HCT116 (cell line): ENCODE measurements around the gene TIMM44. TPM values are rescaled to one million over a fixed set of nuclear protein-coding genes. Genes with fewer than 3 reads are reported as not detected.

Source experiments
- ATAC-seq: fragments of 200-7000 bp; cut with Tn5 transposase; 2 replicates; pipeline ENCODE4 v1.9.1; 2020; ENCODE audit warnings: mild to moderate bottlenecking, moderate library complexity
- BruUV-seq: library from RNA; stranded (reverse); fragments of 400-500 nt; replicated peaks from 2 replicates; lab custom pipeline; 2021; lab: Mats Ljungman, UMichigan
- CTCF ChIA-PET: fragments of 300-600 bp; sonication (Branson Sonifier 250); formaldehyde crosslinking; loops from one replicate; lab custom pipeline; 2021; ENCODE audit warnings: antibody characterized with exemption; lab: Charles Lee
- POLR2A ChIA-PET: fragments of 300-600, 350-600 bp; sonication (Branson Sonifier 250); formaldehyde crosslinking; loops from one replicate; lab custom pipeline; 2021; ENCODE audit warnings: antibody characterized with exemption; lab: Charles Lee
- RAD21 ChIA-PET, 2 experiments: fragments of 300-600 bp; sonication (Branson Sonifier 250); formaldehyde crosslinking; loops; one replicate each; lab custom pipeline; 2023; ENCODE audit warnings: low total read pairs in 2 of 2; ENCODE audit not compliant: uncharacterized antibody in 2 of 2, unreplicated experiment in 2 of 2, low non-redundant PET in 1 of 2; lab: Charles Lee
- DNase-seq: peaks from one replicate; pipeline ENCODE4 v3.0.0-alpha.2; 2010; ENCODE audit warnings: low read depth, low spot score
- H2AFZ ChIP-seq: fragments of 200-600 bp; shearing (Covaris generic), sonication (generic); 2 replicates; pipeline ENCODE4 v1.6.1; 2017; ENCODE audit warnings: low read depth, mixed run types, mixed read lengths, antibody characterized with exemption, low read length; ENCODE audit not compliant: poor library complexity, severe bottlenecking
- H3K27ac ChIP-seq: 2 replicates; pipeline ENCODE4 v1.5.1; 2012; ENCODE audit warnings: low read depth, low read length
- H3K27me3 ChIP-seq: fragments of 200-600 bp; sonication (generic); 2 replicates; pipeline ENCODE4 v1.6.1; 2016; ENCODE audit warnings: mixed run types, low read length, mixed read lengths; ENCODE audit not compliant: insufficient read depth
- H3K36me3 ChIP-seq, 2 experiments: fragments of 200-500 bp in 1 of 2; fragments of 200-600 bp in 1 of 2; sonication (Bioruptor generic) in 1 of 2; sonication (generic) in 1 of 2; 2 replicates each; pipeline versions ENCODE4 v1.5.1 to v1.6.1; 2014 to 2016; ENCODE audit warnings: low read length in 2 of 2, inconsistent platforms in 1 of 2, mixed read lengths in 1 of 2, mixed run types in 1 of 2; ENCODE audit not compliant: insufficient read depth in 2 of 2, control insufficient read depth in 1 of 2
- H3K4me1 ChIP-seq, 2 experiments: fragments of 200-600 bp in 1 of 2; sonication (generic) in 1 of 2; 2 replicates each; pipeline versions ENCODE4 v1.5.1 to v1.6.1; 2012 to 2017; ENCODE audit warnings: low read length in 2 of 2, inconsistent platforms in 1 of 2, mild to moderate bottlenecking in 1 of 2, mixed read lengths in 1 of 2, mixed run types in 1 of 2, moderate library complexity in 1 of 2; ENCODE audit not compliant: insufficient read depth in 2 of 2, control insufficient read depth in 1 of 2
- H3K4me2 ChIP-seq: fragments of 200-600 bp; sonication (generic); 2 replicates; pipeline ENCODE4 v1.6.1; 2017; ENCODE audit warnings: mixed run types, low read length, mixed read lengths
- H3K4me3 ChIP-seq, 2 experiments: fragments of 200-600 bp in 1 of 2; sonication (generic) in 1 of 2; replicated peaks in 1 of 2; 2 replicates each; pipeline ENCODE4 v1.5.1; 2011 to 2016; ENCODE audit warnings: low read length in 2 of 2, control low read depth in 1 of 2, low read depth in 1 of 2, mild to moderate bottlenecking in 1 of 2, mixed read lengths in 1 of 2, mixed run types in 1 of 2
- H3K79me2 ChIP-seq: fragments of 200-600 bp; sonication (generic); 2 replicates; pipeline ENCODE4 v1.6.1; 2017; ENCODE audit warnings: mild to moderate bottlenecking, mixed run types, low read length, moderate library complexity, mixed read lengths; ENCODE audit not compliant: insufficient read depth
- H3K9ac ChIP-seq: fragments of 200-600 bp; sonication (generic); 2 replicates; pipeline ENCODE4 v1.6.1; 2016; ENCODE audit warnings: low read length, mixed read lengths
- H3K9me2 ChIP-seq: fragments of 200-600 bp; sonication (generic), shearing (Covaris generic); 2 replicates; pipeline ENCODE4 v1.6.1; 2017; ENCODE audit warnings: mixed run types, mild to moderate bottlenecking, moderate library complexity; ENCODE audit not compliant: insufficient read depth
- H3K9me3 ChIP-seq, 2 experiments: fragments of 200-500 bp in 1 of 2; fragments of 200-600 bp in 1 of 2; sonication (Bioruptor generic) in 1 of 2; sonication (generic) in 1 of 2; 2 replicates each; pipeline ENCODE4 v1.6.1; 2014 to 2017; ENCODE audit warnings: low read length in 2 of 2, mixed read lengths in 2 of 2, inconsistent platforms in 1 of 2, low read depth in 1 of 2, mild to moderate bottlenecking in 1 of 2, mixed run types in 1 of 2, moderate library complexity in 1 of 2; ENCODE audit not compliant: control insufficient read depth in 1 of 2, insufficient read depth in 1 of 2
- H4K20me1 ChIP-seq: fragments of 200-600 bp; sonication (generic), shearing (Covaris generic); 2 replicates; pipeline ENCODE4 v1.6.1; 2017; ENCODE audit warnings: mixed run types, mild to moderate bottlenecking, moderate library complexity; ENCODE audit not compliant: insufficient read depth
- ATF3 ChIP-seq: IDR thresholded peaks from 2 replicates; pipeline ENCODE4 v1.6.1; 2012
- CEBPB ChIP-seq: IDR thresholded peaks from 2 replicates; pipeline ENCODE4 v1.6.1; 2012; ENCODE audit warnings: low read depth
- FOSL1 ChIP-seq: IDR thresholded peaks from 2 replicates; pipeline ENCODE4 v1.6.1; 2012; ENCODE audit warnings: low read depth
- JUND ChIP-seq: IDR thresholded peaks from 2 replicates; pipeline ENCODE4 v1.6.1; 2012
- SIN3A ChIP-seq: IDR thresholded peaks from 2 replicates; pipeline ENCODE4 v1.6.1; 2012; ENCODE audit warnings: low read depth
- SP1 ChIP-seq: IDR thresholded peaks from 2 replicates; pipeline ENCODE4 v1.6.1; 2012; ENCODE audit warnings: low read depth
- YY1 ChIP-seq: IDR thresholded peaks from 2 replicates; pipeline ENCODE4 v1.6.1; 2011; ENCODE audit warnings: low read length, low read depth, moderate library complexity, mild to moderate bottlenecking; ENCODE audit not compliant: insufficient replicate concordance; ENCODE audit errors: extremely low read depth
- ZFX ChIP-seq: fragments of 450-650 bp; IDR thresholded peaks from 2 replicates; pipeline ENCODE4 v1.6.1; 2017
- intact Hi-C: fragments of 100-400 bp; cut with micrococcal nuclease; formaldehyde crosslinking; loops from 2 replicates; pipeline ENCODE4 v1.10.0; 2022
- total RNA-seq: library from RNA; stranded (reverse); gene quantifications from one replicate; pipeline ENCODE4 v1.2.1, GENCODE V29; 2021; ENCODE audit not compliant: unreplicated experiment
- TF ChIP-seq, protein P1 (sequence below): IDR thresholded peaks from 2 replicates; pipeline ENCODE4 v1.6.1; 2012; ENCODE audit warnings: low read depth
- TF ChIP-seq, protein P2 (sequence below): IDR thresholded peaks from 2 replicates; pipeline ENCODE4 v1.6.1; 2012

Gene TIMM44
- total RNA-seq, 1 experiment from 2014 or later, result 136 TPM

DNA sequence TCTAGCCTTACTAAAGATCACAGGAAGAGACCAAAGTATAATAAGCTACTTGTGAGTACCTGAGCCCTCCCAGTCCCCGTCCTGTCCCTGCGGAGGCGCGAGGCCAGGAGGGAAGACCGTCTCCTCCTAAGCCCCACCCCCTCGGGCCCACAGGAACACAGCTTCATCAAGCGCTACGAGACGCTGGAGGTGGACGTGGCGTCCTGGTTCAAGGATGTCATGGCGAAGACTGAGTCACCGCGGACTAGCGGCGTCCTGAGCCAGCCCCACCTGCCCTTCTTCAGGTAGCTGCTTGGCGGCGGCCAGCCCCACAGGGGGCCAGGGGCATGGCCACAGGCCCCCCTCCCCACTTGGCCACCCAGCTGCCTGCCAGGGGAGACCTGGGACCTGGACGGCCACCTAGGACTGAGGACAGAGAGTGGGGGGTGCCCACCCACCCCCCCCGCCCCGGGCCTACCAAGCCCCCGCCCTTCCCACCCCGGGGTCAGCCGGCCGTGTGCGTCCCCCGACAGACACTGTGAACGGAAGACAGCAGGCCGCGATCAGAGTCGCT is 31.2 kb downstream of the TIMM44 start (continued):
- TF ChIP-seq ZFX, result no peak
- TF ChIP-seq, protein P1, sequence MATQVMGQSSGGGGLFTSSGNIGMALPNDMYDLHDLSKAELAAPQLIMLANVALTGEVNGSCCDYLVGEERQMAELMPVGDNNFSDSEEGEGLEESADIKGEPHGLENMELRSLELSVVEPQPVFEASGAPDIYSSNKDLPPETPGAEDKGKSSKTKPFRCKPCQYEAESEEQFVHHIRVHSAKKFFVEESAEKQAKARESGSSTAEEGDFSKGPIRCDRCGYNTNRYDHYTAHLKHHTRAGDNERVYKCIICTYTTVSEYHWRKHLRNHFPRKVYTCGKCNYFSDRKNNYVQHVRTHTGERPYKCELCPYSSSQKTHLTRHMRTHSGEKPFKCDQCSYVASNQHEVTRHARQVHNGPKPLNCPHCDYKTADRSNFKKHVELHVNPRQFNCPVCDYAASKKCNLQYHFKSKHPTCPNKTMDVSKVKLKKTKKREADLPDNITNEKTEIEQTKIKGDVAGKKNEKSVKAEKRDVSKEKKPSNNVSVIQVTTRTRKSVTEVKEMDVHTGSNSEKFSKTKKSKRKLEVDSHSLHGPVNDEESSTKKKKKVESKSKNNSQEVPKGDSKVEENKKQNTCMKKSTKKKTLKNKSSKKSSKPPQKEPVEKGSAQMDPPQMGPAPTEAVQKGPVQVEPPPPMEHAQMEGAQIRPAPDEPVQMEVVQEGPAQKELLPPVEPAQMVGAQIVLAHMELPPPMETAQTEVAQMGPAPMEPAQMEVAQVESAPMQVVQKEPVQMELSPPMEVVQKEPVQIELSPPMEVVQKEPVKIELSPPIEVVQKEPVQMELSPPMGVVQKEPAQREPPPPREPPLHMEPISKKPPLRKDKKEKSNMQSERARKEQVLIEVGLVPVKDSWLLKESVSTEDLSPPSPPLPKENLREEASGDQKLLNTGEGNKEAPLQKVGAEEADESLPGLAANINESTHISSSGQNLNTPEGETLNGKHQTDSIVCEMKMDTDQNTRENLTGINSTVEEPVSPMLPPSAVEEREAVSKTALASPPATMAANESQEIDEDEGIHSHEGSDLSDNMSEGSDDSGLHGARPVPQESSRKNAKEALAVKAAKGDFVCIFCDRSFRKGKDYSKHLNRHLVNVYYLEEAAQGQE, result no peak

- no peaks in the 10 kb centered on the region for H3K9me2 ChIP-seq
- CTCF ChIA-PET, result interaction anchor here (1.3 kb wide), 1 partner anchor 9 kb away, joined by 5 read pairs; the partner anchor contains the start of gene SNAPC2
- no peak overlapping the region for H2AFZ ChIP-seq
- H3K4me3 ChIP-seq, result no peak overlapping the region
- intact Hi-C loops, result no loop called here
- peaks cover 27% of the 10 kb centered on the region for H3K79me2 ChIP-seq
- POLR2A ChIA-PET, result no interaction called here
- no peaks in the 10 kb centered on the region for H4K20me1 ChIP-seq
- RAD21 ChIA-PET, result no interaction called here
- peaks cover 5 to 18% of the 10 kb centered on the region in 2 experiments; a peak in 3 of 4 replicates for H3K4me1 ChIP-seq
- no peaks in the 10 kb centered on the region for H3K27me3 ChIP-seq
- no peaks in the 10 kb centered on the region for H3K9me3 ChIP-seq
- H3K4me2 ChIP-seq, result no peak overlapping the region
- no peak for ATAC-seq
- BruUV-seq, result no TSS peak
- no peak overlapping the region for H3K9ac ChIP-seq
- H3K36me3 ChIP-seq, result peaks cover 5 to 6% of the 10 kb centered on the region in 2 experiments; a peak in 3 of 4 replicates
- no peak for DNase-seq
- H3K27ac ChIP-seq, result no peak overlapping the region
- TF ChIP-seq CEBPB, result no peak
- TF ChIP-seq ATF3, result no peak
- TF ChIP-seq YY1, result no peak
- TF ChIP-seq SP1, result no peak
- TF ChIP-seq SIN3A, result no peak
- TF ChIP-seq, protein P2, sequence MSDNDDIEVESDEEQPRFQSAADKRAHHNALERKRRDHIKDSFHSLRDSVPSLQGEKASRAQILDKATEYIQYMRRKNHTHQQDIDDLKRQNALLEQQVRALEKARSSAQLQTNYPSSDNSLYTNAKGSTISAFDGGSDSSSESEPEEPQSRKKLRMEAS, result no peak
- TF ChIP-seq JUND, result no peak
- TF ChIP-seq FOSL1, result no peak
Observed at GRCh38 chr19:7911508-7912143, 31.8 kb downstream of the TIMM44 start.
